Measurements from ENCODE around the gene SRSF2.
"Not testable (repeated sequence)": the region's sequence is repeated elsewhere in the genome, so short reads cannot be mapped to it uniquely, and the experiment has no call there.

The SRSF2 gene

GRCh38 chr17:76737082-76737675, at the start of gene SRSF2:
TSS of gene SRSF2 (minus strand) at chr17:76737331. CDS start at chr17:76737160, 171 bp downstream.
- DNase-seq: peak; percentile 99

GRCh38 chr17:76784926-76785325, 47.8 kb upstream of the SRSF2 start:
- no peak for DNase-seq

- DNase-seq: no peak
Measured at GRCh38 chr17:76783146-76783545, 46.0 kb upstream of the SRSF2 start.

- no peak for DNase-seq
Measured at GRCh38 chr17:76781056-76781982, 44.2 kb upstream of the SRSF2 start.

- no peak for DNase-seq
Measured at GRCh38 chr17:76775021-76775600, 38.0 kb upstream of the SRSF2 start.

- DNase-seq: no peak
Measured at GRCh38 chr17:76772842-76773525, 35.9 kb upstream of the SRSF2 start.

GRCh38 chr17:76758570-76758969, 21.4 kb upstream of the SRSF2 start:
- no peak for DNase-seq

GRCh38 chr17:76757256-76757655, 20.1 kb upstream of the SRSF2 start:
- no peak for DNase-seq

- DNase-seq: no peak
Measured at GRCh38 chr17:76755285-76755684, 18.2 kb upstream of the SRSF2 start.

GRCh38 chr17:76753061-76753961, 16.2 kb upstream of the SRSF2 start:
- DNase-seq: no peak

GRCh38 chr17:76752006-76752405, 14.9 kb upstream of the SRSF2 start:
- no peak for DNase-seq

GRCh38 chr17:76751416-76751993, 14.4 kb upstream of the SRSF2 start:
- DNase-seq: no peak

GRCh38 chr17:76748657-76749056, 11.5 kb upstream of the SRSF2 start:
- no peak for DNase-seq

- DNase-seq: no peak
Measured at GRCh38 chr17:76747716-76748363, 10.7 kb upstream of the SRSF2 start.

GRCh38 chr17:76745785-76746184, 8.7 kb upstream of the SRSF2 start:
- DNase-seq: not testable (repeated sequence)

- DNase-seq: no peak
Measured at GRCh38 chr17:76744747-76745146, 7.6 kb upstream of the SRSF2 start.

GRCh38 chr17:76742958-76743357, 5.8 kb upstream of the SRSF2 start:
- DNase-seq: no peak

GRCh38 chr17:76740329-76741118, 3.4 kb upstream of the SRSF2 start:
- DNase-seq: no peak

- DNase-seq: not testable (repeated sequence)
Measured at GRCh38 chr17:76739568-76740115, 2.5 kb upstream of the SRSF2 start.

GRCh38 chr17:76738468-76738850, 1.3 kb upstream of the SRSF2 start:
- DNase-seq: no peak

Measured in NCI-H1092 treated with DMSO at 0.1 percent for 48 hours (cell line).